ENCODE measurements around the gene PSG1. TPM values are rescaled to one million over a fixed set of nuclear protein-coding genes. Genes with fewer than 3 reads are reported as not detected.
A peak's percentile ranks its signal among the peaks of the same experiment; 100 is the strongest.
"Not testable (repeated sequence)": the region's sequence is repeated elsewhere in the genome, so short reads cannot be mapped to it uniquely, and the experiment has no call there.

PSG1 gene
- total and polyA plus RNA-seq, 2 experiments from 2014 or later: not detected

DNA sequence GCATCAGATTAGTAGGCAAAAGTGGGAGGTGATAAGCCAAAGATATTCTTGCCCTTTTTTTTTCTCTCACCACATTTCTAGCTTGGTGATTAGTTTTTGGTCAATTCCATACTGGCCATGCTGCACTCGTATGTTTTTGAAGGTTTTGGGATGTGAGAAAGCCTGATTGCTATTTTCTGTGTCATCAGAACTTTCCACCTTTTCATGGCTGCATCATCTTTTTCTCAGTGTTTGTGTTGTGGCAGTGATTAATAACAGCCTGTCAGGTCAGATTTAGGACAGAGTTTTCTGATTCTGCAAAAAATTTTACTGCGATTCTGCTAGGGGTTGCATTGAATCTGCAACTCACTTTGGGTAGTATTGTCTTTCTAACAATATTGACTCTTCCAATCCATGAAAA is 32.9 kb downstream of the PSG1 start:
- peaks cover 97% of the 10 kb centered on the region for H3K9me3 Mint-ChIP-seq
- DNase-seq (ENCODE audit: low spot score): no peak
- no peak overlapping the region for H3K4me3 Mint-ChIP-seq
- Histone ChIP-seq H3K9me2 (ENCODE audit: insufficient read depth) (peaks cover 9% of the 10 kb centered on the region; the same call in 1 of the 2 replicates), H3K27me3 (ENCODE audit: insufficient read depth) (no peaks in the 10 kb centered on the region), H4K20me1 (replicated peaks; ENCODE audit: insufficient read depth) (no peaks in the 10 kb centered on the region), H3K36me3 (ENCODE audit: insufficient read depth) (no peaks in the 10 kb centered on the region), H3K79me2 (replicated peaks; ENCODE audit: insufficient read depth) (no peaks in the 10 kb centered on the region), H2AFZ (no peak overlapping the region), H3K4me3 (no peak overlapping the region), H3F3A (replicated peaks; ENCODE audit: low read depth) (no peaks in the 10 kb centered on the region), H3K4me1 (ENCODE audit: insufficient read depth) (no peaks in the 10 kb centered on the region), H3K4me2 (no peak overlapping the region), H3K27ac (ENCODE audit: low read depth) (no peak overlapping the region)
- H3K4me1 Mint-ChIP-seq: no peaks in the 10 kb centered on the region
- H3K27me3 Mint-ChIP-seq (ENCODE audit: insufficient read depth, low read depth, poor library complexity): peaks cover 5% of the 10 kb centered on the region
- peaks cover 20% of the 10 kb centered on the region for H3K36me3 Mint-ChIP-seq (ENCODE audit: low read depth)
- no peak overlapping the region for H3K27ac Mint-ChIP-seq
- no peak for TF ChIP-seq STAT1 (IDR thresholded peaks at IDR 0.05; ENCODE audit: unreplicated experiment)
- TF ChIP-seq JUNB (IDR thresholded peaks at IDR 0.05; ENCODE audit: unreplicated experiment): no peak
- no peak for TF ChIP-seq NANOG (IDR thresholded peaks at IDR 0.05; ENCODE audit: borderline replicate concordance)
- no peak for TF ChIP-seq EZH2 (IDR thresholded peaks at IDR 0.05; ENCODE audit: low read depth, unreplicated experiment)
- TF ChIP-seq EZH2phosphoT487 (IDR thresholded peaks at IDR 0.05; ENCODE audit: unreplicated experiment): no peak
- TF ChIP-seq ZNF331 (CRISPR knock-in tag; IDR thresholded peaks at IDR 0.05; ENCODE audit: low read depth): no peak
- no peak for ATAC-seq

DNA sequence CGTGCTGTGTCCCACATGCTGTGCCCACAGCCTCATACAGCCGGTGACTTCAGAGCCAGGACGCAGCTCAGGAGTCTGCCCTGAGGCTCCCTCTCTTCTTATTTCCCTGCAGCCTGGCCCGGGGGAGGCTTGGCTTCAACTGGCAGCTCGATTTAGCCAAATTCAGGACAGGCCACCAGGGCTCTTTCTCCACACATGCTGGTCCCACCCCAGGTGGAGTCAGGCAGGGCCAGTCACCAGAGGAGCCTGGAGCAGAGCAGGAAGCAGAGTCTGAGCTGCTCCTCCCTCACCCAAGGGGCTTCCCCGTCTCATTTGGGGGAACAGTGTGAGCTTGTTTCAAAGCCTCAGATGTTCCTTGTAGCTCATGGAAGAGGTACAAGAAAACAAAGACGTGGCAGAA is 35.9 kb downstream of the PSG1 start:
- H3K27ac ChIP-seq (ENCODE audit: low read depth); H2AFZ ChIP-seq; H3K9me2 ChIP-seq (ENCODE audit: insufficient read depth); H3K27me3 Mint-ChIP-seq (ENCODE audit: insufficient read depth, low read depth, poor library complexity); H3K4me1 Mint-ChIP-seq; ATAC-seq; H3K27ac Mint-ChIP-seq; H3K79me2 ChIP-seq (replicated peaks; ENCODE audit: insufficient read depth); H3K4me2 ChIP-seq; H3K4me3 Mint-ChIP-seq; H3K4me1 ChIP-seq (ENCODE audit: insufficient read depth); H3K27me3 ChIP-seq (ENCODE audit: insufficient read depth); H3K36me3 ChIP-seq (ENCODE audit: insufficient read depth); H4K20me1 ChIP-seq (replicated peaks; ENCODE audit: insufficient read depth); H3K4me3 ChIP-seq; DNase-seq (ENCODE audit: low spot score); H3F3A ChIP-seq (replicated peaks; ENCODE audit: low read depth): not testable (repeated sequence)
- H3K9me3 Mint-ChIP-seq: peaks cover 93% of the 10 kb centered on the region
- peaks cover 14% of the 10 kb centered on the region for H3K36me3 Mint-ChIP-seq (ENCODE audit: low read depth)

DNA sequence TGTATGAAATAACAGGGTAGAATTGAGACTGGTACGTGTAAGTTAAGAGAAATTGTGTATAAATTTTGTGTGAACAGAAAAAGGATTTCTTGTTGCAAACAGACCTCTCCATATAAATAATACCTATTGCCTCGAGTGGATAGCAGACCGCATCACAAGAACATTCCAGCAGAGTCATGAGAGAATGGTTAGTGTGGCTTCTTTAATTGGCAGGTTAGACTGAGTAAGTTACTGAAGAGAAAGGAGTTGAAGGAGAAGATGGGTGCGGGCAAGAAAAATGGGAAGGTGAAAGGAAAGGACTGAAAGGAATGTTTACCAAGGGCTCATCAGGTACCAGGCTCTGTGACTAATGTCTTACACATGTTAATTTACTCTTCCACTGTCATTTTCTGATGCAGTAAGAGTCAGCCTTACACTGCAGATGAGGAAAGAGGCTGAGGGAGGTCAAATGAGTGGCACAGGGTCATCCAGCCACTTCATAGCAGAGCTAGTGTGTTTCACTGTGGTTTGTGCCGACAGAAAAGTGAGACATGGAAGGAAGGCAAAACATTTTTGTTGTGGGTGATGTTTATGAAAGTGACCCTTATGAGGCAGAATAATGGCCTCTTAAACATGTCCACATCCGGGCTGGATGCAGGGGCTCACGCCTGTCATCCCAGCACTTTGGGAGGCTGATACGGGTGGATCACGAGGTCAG is 46.6 kb downstream of the PSG1 start:
- H3K9me3 Mint-ChIP-seq: peaks cover 82% of the 10 kb centered on the region
- not testable (repeated sequence) for H3K4me3 ChIP-seq; H3K36me3 ChIP-seq (ENCODE audit: insufficient read depth); H3F3A ChIP-seq (replicated peaks; ENCODE audit: low read depth); H3K27me3 ChIP-seq (ENCODE audit: insufficient read depth); DNase-seq (ENCODE audit: low spot score); H2AFZ ChIP-seq; H4K20me1 ChIP-seq (replicated peaks; ENCODE audit: insufficient read depth); ATAC-seq; H3K4me3 Mint-ChIP-seq; H3K79me2 ChIP-seq (replicated peaks; ENCODE audit: insufficient read depth); H3K9me2 ChIP-seq (ENCODE audit: insufficient read depth); H3K27me3 Mint-ChIP-seq (ENCODE audit: insufficient read depth, low read depth, poor library complexity); H3K36me3 Mint-ChIP-seq (ENCODE audit: low read depth)
- Histone ChIP-seq H3K27ac (ENCODE audit: low read depth) (peak overlapping the region; percentile 88), H3K4me2 (peak overlapping the region; percentile 34), H3K4me1 (ENCODE audit: insufficient read depth) (peaks cover 16% of the 10 kb centered on the region; the same call in 1 of the 2 replicates)
- H3K27ac Mint-ChIP-seq: peak overlapping the region; percentile 11
- H3K4me1 Mint-ChIP-seq: peaks cover 15% of the 10 kb centered on the region; the same call in 2 of the 3 replicates

DNA sequence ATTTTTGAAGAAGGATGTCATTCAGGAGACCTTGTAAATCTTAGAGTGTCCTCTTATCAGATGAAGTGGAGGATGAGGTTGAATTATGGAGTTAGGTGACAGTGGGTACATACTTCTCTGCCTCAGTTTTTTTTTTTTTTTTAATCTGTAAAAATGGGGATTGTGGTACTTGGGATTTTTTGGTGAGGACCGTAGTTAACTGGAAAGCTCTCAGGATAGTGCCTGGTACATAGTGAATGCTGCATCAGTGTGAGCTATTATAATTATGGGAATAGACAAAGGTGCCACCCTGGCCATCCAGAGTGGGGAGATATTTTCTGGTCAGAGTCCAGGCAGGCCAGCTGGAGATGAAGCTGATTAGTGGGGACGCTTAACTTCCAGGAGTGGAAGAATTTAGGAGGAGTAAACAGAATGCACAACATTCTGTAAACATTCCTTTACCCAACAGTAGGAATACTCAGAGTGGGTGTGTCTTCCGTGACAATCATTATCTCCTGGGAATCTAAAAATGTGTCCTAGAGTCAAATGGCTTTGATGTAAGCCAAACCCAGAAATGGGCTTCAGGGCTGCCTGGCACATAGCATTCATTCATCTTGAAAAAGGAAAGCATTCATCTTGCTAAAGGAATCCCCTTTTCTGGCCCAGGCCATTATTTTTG is 47.4 kb downstream of the PSG1 start:
- not testable (repeated sequence) for H3K4me3 ChIP-seq; H3K4me2 ChIP-seq; H3K4me3 Mint-ChIP-seq; H3K27me3 ChIP-seq (ENCODE audit: insufficient read depth); ATAC-seq; DNase-seq (ENCODE audit: low spot score); H3K27ac Mint-ChIP-seq; H3F3A ChIP-seq (replicated peaks; ENCODE audit: low read depth); H4K20me1 ChIP-seq (replicated peaks; ENCODE audit: insufficient read depth); H3K9me2 ChIP-seq (ENCODE audit: insufficient read depth); H3K36me3 Mint-ChIP-seq (ENCODE audit: low read depth); H3K27me3 Mint-ChIP-seq (ENCODE audit: insufficient read depth, low read depth, poor library complexity); H3K79me2 ChIP-seq (replicated peaks; ENCODE audit: insufficient read depth); H3K36me3 ChIP-seq (ENCODE audit: insufficient read depth); H2AFZ ChIP-seq
- Histone ChIP-seq H3K4me1 (ENCODE audit: insufficient read depth) (peaks cover 17% of the 10 kb centered on the region), H3K27ac (ENCODE audit: low read depth) (peak overlapping the region; percentile 88; the same call in 1 of the 2 replicates)
- H3K9me3 Mint-ChIP-seq: peaks cover 88% of the 10 kb centered on the region
- H3K4me1 Mint-ChIP-seq: peaks cover 15% of the 10 kb centered on the region; the same call in 2 of the 3 replicates
